ENCODE measurements around the gene JPT2.
A peak's percentile ranks its signal among the peaks of the same experiment; 100 is the strongest.

JPT2 gene

DNA sequence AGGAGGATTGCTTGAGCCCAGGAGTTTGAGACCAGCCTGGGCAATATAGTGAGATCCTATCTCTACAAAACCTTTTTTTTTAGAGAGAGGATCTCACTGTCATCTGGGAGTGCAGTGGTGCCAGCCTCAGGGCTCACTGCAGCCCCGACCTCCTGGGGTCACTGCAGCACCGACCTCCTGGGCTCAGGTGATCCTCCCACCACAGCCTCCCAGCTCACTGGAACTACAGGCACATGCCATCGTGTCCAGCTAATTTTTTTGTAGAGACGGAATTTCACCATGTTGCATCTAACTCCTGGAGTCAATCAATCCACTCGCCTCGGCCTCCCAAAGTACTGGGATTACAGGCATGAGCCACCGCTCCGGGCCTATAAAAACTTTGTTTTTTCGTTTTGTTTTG lies 43.3 kb downstream of the JPT2 start:
- Histone ChIP-seq H4K8ac (ENCODE audit: low read depth, low read length) (no peak overlapping the region), H2AK5ac (ENCODE audit: low read length) (no peak overlapping the region), H3K36me3 (ENCODE audit: control insufficient read depth, insufficient read depth, low read length) (peaks cover 2% of the 10 kb centered on the region), H3K4me3 (ENCODE audit: low read length) (no peak overlapping the region), H3K23ac (ENCODE audit: low read length) (no peak overlapping the region), H2BK15ac (replicated peaks; ENCODE audit: low read depth) (no peak overlapping the region), H2BK5ac (ENCODE audit: low read length) (no peak overlapping the region), H3K56ac (ENCODE audit: low read length) (no peak overlapping the region), H3K9ac (ENCODE audit: low read length) (no peak overlapping the region), H3K18ac (ENCODE audit: low read length) (no peak overlapping the region), H3K79me1 (ENCODE audit: low read length) (peaks cover 7% of the 10 kb centered on the region), H3K27ac (ENCODE audit: low read depth, low read length) (no peak overlapping the region), H4K5ac (ENCODE audit: low read length) (no peak overlapping the region), H3K4me2 (ENCODE audit: low read length) (no peak overlapping the region), H3K4me1 (ENCODE audit: control insufficient read depth, low read depth, low read length) (no peaks in the 10 kb centered on the region), H2BK120ac (ENCODE audit: low read depth, low read length) (no peak overlapping the region), H3K4ac (ENCODE audit: low read depth, low read length) (no peak overlapping the region), H3K79me2 (ENCODE audit: control insufficient read depth, insufficient read depth, low read length) (no peaks in the 10 kb centered on the region), H3K27me3 (ENCODE audit: insufficient read depth, low read length, poor library complexity) (no peaks in the 10 kb centered on the region)
- no CpG with 5 or more reads among the region's 9 CpGs for WGBS (ENCODE audit: extremely low coverage, insufficient coverage, low lambda C conversion rate)
- no peak for DNase-seq

DNA sequence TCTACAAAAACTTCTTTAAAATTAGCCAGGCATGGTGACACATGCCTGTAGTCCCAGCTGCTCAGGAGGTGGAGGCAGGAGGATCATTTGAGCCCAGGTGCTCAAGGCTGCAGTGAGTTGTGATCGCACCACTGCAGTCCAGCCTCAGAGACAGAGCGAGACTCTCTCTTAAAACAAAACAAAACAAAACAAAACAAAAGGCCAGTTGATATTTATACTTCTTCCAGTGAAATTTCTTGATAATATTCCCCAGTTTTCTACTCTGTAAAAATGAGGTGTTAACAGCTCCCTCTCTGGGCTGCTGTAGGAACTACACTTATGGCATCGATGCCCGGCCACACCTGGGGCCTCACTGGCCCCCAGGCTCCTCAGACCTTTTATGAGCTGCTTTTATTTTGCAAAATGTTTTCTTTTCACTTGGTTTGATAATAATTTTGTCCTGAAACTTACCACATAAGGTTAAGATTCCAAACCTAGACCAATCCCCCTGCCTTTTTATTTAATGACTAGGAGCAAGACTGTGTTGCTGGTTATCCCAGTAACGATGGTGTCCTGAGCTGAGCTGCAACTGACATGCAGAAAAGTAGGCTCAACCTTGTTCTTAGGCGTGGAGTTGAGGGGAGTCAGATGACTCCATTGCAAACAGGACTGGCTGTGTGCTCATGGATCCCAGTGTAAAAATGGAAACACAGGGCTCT lies 45.5 kb downstream of the JPT2 start:
- H3K27me3 ChIP-seq (ENCODE audit: insufficient read depth, low read length, poor library complexity), result no peaks in the 10 kb centered on the region
- no CpG with 5 or more reads among the region's 6 CpGs for WGBS (ENCODE audit: extremely low coverage, insufficient coverage, low lambda C conversion rate)
- peak; percentile 33 for DNase-seq
- peaks cover 4% of the 10 kb centered on the region for H3K79me1 ChIP-seq (ENCODE audit: low read length)
- H3K27ac ChIP-seq (ENCODE audit: low read depth, low read length), result no peak overlapping the region
- H2BK120ac ChIP-seq (ENCODE audit: low read depth, low read length), result no peak overlapping the region
- H3K18ac ChIP-seq (ENCODE audit: low read length), result no peak overlapping the region
- H3K36me3 ChIP-seq (ENCODE audit: control insufficient read depth, insufficient read depth, low read length), result peaks cover 2% of the 10 kb centered on the region
- H2AK5ac ChIP-seq (ENCODE audit: low read length), result no peak overlapping the region
- no peak overlapping the region for H3K4me3 ChIP-seq (ENCODE audit: low read length)
- H4K8ac ChIP-seq (ENCODE audit: low read depth, low read length), result no peak overlapping the region
- H3K4ac ChIP-seq (ENCODE audit: low read depth, low read length), result no peak overlapping the region
- no peak overlapping the region for H3K56ac ChIP-seq (ENCODE audit: low read length)
- H2BK5ac ChIP-seq (ENCODE audit: low read length), result no peak overlapping the region
- no peak overlapping the region for H4K5ac ChIP-seq (ENCODE audit: low read length)
- no peak overlapping the region for H3K4me2 ChIP-seq (ENCODE audit: low read length)
- no peak overlapping the region for H3K23ac ChIP-seq (ENCODE audit: low read length)
- no peaks in the 10 kb centered on the region for H3K4me1 ChIP-seq (ENCODE audit: control insufficient read depth, low read depth, low read length)
- no peaks in the 10 kb centered on the region for H3K79me2 ChIP-seq (ENCODE audit: control insufficient read depth, insufficient read depth, low read length)
- no peak overlapping the region for H3K9ac ChIP-seq (ENCODE audit: low read length)
- no peak overlapping the region for H2BK15ac ChIP-seq (replicated peaks; ENCODE audit: low read depth)

DNA sequence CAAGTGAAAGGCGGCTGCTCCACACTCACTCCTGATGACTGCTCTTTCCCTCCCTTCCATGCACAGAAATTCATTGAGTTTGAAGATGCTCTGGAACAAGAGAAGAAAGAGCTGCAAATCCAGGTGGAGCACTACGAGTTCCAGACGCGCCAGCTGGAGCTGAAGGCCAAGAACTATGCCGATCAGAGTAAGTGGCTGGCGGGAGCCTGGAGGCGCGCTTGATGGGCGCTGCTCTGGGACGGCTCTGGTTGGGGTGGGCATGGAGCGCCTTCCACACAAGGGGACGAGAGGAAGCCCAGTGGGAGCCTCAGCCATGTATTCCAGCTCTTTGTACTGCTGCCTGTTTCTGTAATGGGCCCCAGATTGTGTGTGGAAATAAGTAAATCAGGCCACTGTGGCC lies 46.4 kb downstream of the JPT2 start:
- Histone ChIP-seq H4K8ac (ENCODE audit: low read depth, low read length) (no peak overlapping the region), H3K4me1 (ENCODE audit: control insufficient read depth, low read depth, low read length) (no peaks in the 10 kb centered on the region), H2AK5ac (ENCODE audit: low read length) (no peak overlapping the region), H3K79me1 (ENCODE audit: low read length) (peaks cover 2% of the 10 kb centered on the region), H3K4me3 (ENCODE audit: low read length) (no peak overlapping the region), H3K4me2 (ENCODE audit: low read length) (no peak overlapping the region), H3K27ac (ENCODE audit: low read depth, low read length) (no peak overlapping the region), H2BK5ac (ENCODE audit: low read length) (no peak overlapping the region), H3K79me2 (ENCODE audit: control insufficient read depth, insufficient read depth, low read length) (no peaks in the 10 kb centered on the region), H2BK15ac (replicated peaks; ENCODE audit: low read depth) (no peak overlapping the region), H2BK120ac (ENCODE audit: low read depth, low read length) (no peak overlapping the region), H3K18ac (ENCODE audit: low read length) (no peak overlapping the region), H3K4ac (ENCODE audit: low read depth, low read length) (no peak overlapping the region), H3K36me3 (ENCODE audit: control insufficient read depth, insufficient read depth, low read length) (peaks cover 2% of the 10 kb centered on the region), H3K56ac (ENCODE audit: low read length) (no peak overlapping the region), H4K5ac (ENCODE audit: low read length) (no peak overlapping the region), H3K27me3 (ENCODE audit: insufficient read depth, low read length, poor library complexity) (no peaks in the 10 kb centered on the region), H3K23ac (ENCODE audit: low read length) (no peak overlapping the region), H3K9ac (ENCODE audit: low read length) (no peak overlapping the region)
- WGBS (ENCODE audit: extremely low coverage, insufficient coverage, low lambda C conversion rate), result no CpG with 5 or more reads among the region's 12 CpGs
- no peak for DNase-seq

DNA sequence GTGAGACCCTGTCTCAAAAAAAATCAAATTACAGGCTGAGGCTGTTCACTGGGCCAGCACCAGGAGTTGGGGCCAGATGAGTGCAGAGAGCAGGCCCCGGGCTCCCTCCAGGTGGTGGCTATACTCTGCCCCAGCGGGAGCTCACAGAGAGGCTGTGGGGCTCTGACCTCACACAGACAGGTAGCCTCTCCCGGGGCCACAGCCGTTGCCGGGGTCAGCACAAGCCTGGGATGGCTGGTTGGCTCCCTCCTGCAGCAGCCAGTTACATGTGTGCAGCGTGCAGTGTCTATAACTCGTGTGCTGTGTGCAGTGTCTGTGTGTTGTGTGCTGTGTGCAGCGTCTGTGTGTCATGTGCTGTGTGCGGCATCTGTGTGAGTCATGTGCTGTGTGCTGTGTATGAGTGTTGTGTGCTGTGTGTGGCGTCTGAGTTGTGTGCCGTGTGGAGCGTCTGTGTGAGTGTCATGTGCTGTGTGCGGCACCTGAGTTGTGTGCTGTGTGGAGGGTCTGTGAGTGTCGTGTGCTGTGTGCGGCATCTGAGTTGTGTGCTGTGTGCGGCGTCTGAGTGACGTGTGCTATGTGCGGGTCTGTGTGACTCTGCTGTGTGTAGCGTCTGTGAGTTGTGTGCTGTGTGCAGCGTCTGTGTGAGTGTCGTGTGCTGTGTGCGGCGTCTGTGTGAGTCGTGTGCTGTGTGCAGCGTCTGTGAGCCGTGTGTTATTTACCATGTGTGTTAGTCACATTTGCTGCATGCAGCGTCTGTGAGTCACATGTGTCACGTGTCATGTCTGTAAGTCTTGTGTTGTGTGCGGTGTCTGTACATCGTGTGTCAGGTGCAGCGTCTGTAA lies 48.8 kb downstream of the JPT2 start:
- no peak overlapping the region for H2BK120ac ChIP-seq (ENCODE audit: low read depth, low read length)
- H3K56ac ChIP-seq (ENCODE audit: low read length), result no peak overlapping the region
- no peak overlapping the region for H2BK15ac ChIP-seq (replicated peaks; ENCODE audit: low read depth)
- peaks cover 2% of the 10 kb centered on the region for H3K79me1 ChIP-seq (ENCODE audit: low read length)
- no peak for DNase-seq
- H3K23ac ChIP-seq (ENCODE audit: low read length), result no peak overlapping the region
- H3K4me3 ChIP-seq (ENCODE audit: low read length), result no peak overlapping the region
- H3K27me3 ChIP-seq (ENCODE audit: insufficient read depth, low read length, poor library complexity), result no peaks in the 10 kb centered on the region
- no peaks in the 10 kb centered on the region for H3K4me1 ChIP-seq (ENCODE audit: control insufficient read depth, low read depth, low read length)
- H3K4ac ChIP-seq (ENCODE audit: low read depth, low read length), result no peak overlapping the region
- H3K9ac ChIP-seq (ENCODE audit: low read length), result no peak overlapping the region
- H3K18ac ChIP-seq (ENCODE audit: low read length), result no peak overlapping the region
- WGBS (ENCODE audit: extremely low coverage, insufficient coverage, low lambda C conversion rate), result no CpG with 5 or more reads among the region's 32 CpGs
- no peak overlapping the region for H2AK5ac ChIP-seq (ENCODE audit: low read length)
- no peak overlapping the region for H4K5ac ChIP-seq (ENCODE audit: low read length)
- H3K27ac ChIP-seq (ENCODE audit: low read depth, low read length), result no peak overlapping the region
- H3K79me2 ChIP-seq (ENCODE audit: control insufficient read depth, insufficient read depth, low read length), result no peaks in the 10 kb centered on the region
- H3K36me3 ChIP-seq (ENCODE audit: control insufficient read depth, insufficient read depth, low read length), result peaks cover 2% of the 10 kb centered on the region
- no peak overlapping the region for H4K8ac ChIP-seq (ENCODE audit: low read depth, low read length)
- no peak overlapping the region for H2BK5ac ChIP-seq (ENCODE audit: low read length)
- no peak overlapping the region for H3K4me2 ChIP-seq (ENCODE audit: low read length)

DNA sequence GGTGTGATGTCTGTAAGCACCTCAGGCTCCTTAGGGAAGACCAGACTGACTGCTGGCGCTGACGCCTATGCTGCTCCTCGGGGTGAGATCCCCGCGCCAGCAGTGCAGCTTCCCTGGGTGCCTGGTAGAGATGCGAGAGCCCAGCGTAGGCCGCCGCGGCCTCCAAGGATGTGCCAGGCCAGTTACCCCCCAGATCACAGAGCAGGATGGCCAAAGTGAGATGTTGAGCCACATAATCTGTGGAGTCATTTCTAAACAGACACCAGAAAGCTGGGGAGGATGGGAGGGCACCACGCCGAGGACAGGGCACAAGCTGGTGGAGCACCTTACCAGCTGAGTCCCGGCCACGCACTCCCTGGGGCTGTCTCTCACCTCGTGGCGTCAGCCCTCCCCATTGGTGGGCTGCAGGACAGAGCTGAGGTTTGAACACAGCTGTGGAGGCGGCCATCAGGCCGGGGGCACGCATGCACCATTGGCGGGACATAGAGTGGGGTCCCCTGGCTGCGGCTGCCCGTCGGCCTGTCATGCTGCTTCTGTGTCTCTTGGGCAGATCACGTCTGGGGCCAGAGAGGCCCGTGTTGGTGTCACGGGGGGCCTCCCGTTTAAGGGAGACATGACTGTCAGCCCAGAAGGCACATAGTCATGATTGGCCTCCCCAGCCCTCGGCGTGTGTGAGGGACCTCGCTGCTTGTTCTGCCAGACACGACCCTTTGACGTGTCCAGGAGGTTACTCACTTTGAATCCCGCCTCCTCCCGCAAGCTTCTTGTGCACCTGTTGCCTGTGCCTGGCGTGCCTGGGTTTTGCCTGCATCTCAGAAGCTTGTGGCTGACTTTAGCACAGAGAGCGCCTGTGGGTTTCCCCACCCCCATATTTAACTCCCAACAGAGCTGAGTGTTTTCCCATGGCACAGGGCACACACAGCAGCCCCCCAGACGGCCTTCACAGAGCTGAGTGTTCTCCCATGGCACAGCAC lies 49.9 kb downstream of the JPT2 start:
- H4K5ac ChIP-seq (ENCODE audit: low read length), result no peak overlapping the region
- H3K4ac ChIP-seq (ENCODE audit: low read depth, low read length), result no peak overlapping the region
- no peak overlapping the region for H3K27ac ChIP-seq (ENCODE audit: low read depth, low read length)
- no peak overlapping the region for H2BK15ac ChIP-seq (replicated peaks; ENCODE audit: low read depth)
- no peak overlapping the region for H2AK5ac ChIP-seq (ENCODE audit: low read length)
- no peak overlapping the region for H3K4me2 ChIP-seq (ENCODE audit: low read length)
- no peak overlapping the region for H3K56ac ChIP-seq (ENCODE audit: low read length)
- H3K36me3 ChIP-seq (ENCODE audit: control insufficient read depth, insufficient read depth, low read length), result peaks cover 2% of the 10 kb centered on the region
- no peaks in the 10 kb centered on the region for H3K4me1 ChIP-seq (ENCODE audit: control insufficient read depth, low read depth, low read length)
- no peak overlapping the region for H3K9ac ChIP-seq (ENCODE audit: low read length)
- no peaks in the 10 kb centered on the region for H3K27me3 ChIP-seq (ENCODE audit: insufficient read depth, low read length, poor library complexity)
- no peak overlapping the region for H4K8ac ChIP-seq (ENCODE audit: low read depth, low read length)
- no peak overlapping the region for H2BK120ac ChIP-seq (ENCODE audit: low read depth, low read length)
- peaks cover 2% of the 10 kb centered on the region for H3K79me1 ChIP-seq (ENCODE audit: low read length)
- no peak overlapping the region for H3K18ac ChIP-seq (ENCODE audit: low read length)
- no peak overlapping the region for H3K23ac ChIP-seq (ENCODE audit: low read length)
- no CpG with 5 or more reads among the region's 37 CpGs for WGBS (ENCODE audit: extremely low coverage, insufficient coverage, low lambda C conversion rate)
- H3K79me2 ChIP-seq (ENCODE audit: control insufficient read depth, insufficient read depth, low read length), result no peaks in the 10 kb centered on the region
- no peak for DNase-seq
- H2BK5ac ChIP-seq (ENCODE audit: low read length), result no peak overlapping the region
- H3K4me3 ChIP-seq (ENCODE audit: low read length), result no peak overlapping the region

Data from mesendoderm (in vitro differentiated cells).